Osteoblast (primary cell): ENCODE data around the gene MYH7B. TPM values are rescaled to one million over a fixed set of nuclear protein-coding genes. Genes with fewer than 3 reads are reported as not detected.

Source experiments
- DNase-seq: peaks from one replicate; pipeline ENCODE4 v3.0.0; 2011; ENCODE audit warnings: low spot score, mixed read lengths; ENCODE audit not compliant: insufficient read length; ENCODE audit errors: missing footprints
- H2AFZ ChIP-seq: 2 replicates; pipeline ENCODE4 v1.6.0; 2011; ENCODE audit warnings: mild to moderate bottlenecking, low read length
- H3K27ac ChIP-seq: 2 replicates; pipeline ENCODE4 v1.5.1; 2011; ENCODE audit warnings: mild to moderate bottlenecking, low read depth, low read length, moderate library complexity
- H3K27me3 ChIP-seq: 2 replicates; pipeline ENCODE4 v1.6.0; 2012; ENCODE audit warnings: mild to moderate bottlenecking, control low read depth, inconsistent platforms, low read length, moderate library complexity; ENCODE audit not compliant: insufficient read depth
- H3K36me3 ChIP-seq: 2 replicates; pipeline ENCODE4 v1.5.1; 2011; ENCODE audit warnings: mild to moderate bottlenecking, low read length, control low read depth, moderate library complexity; ENCODE audit not compliant: insufficient read depth
- H3K4me1 ChIP-seq: 2 replicates; pipeline ENCODE4 v1.5.1; 2011; ENCODE audit warnings: mild to moderate bottlenecking, low read length, control low read depth, moderate library complexity; ENCODE audit not compliant: insufficient read depth
- H3K4me2 ChIP-seq: 2 replicates; pipeline ENCODE4 v1.6.0; 2011; ENCODE audit warnings: mild to moderate bottlenecking, low read length; ENCODE audit not compliant: insufficient read depth
- H3K4me3 ChIP-seq: fragments of 200-600 bp; sonication (generic); 3 replicates; pipeline ENCODE4 v1.5.1; 2012; ENCODE audit warnings: mild to moderate bottlenecking, low read length, inconsistent platforms; ENCODE audit not compliant: insufficient read depth
- H3K79me2 ChIP-seq: 2 replicates; pipeline ENCODE4 v1.6.0; 2012; ENCODE audit warnings: mild to moderate bottlenecking, low read length, control low read depth, inconsistent platforms; ENCODE audit not compliant: insufficient read depth
- H3K9me3 ChIP-seq: 2 replicates; pipeline ENCODE4 v1.5.1; 2011; ENCODE audit warnings: low read depth, low read length, control low read depth
- H4K20me1 ChIP-seq: 2 replicates; pipeline ENCODE4 v1.6.0; 2012; ENCODE audit warnings: mild to moderate bottlenecking, low read length, control low read depth; ENCODE audit not compliant: insufficient read depth
- CTCF ChIP-seq: IDR thresholded peaks from 2 replicates; pipeline ENCODE4 v1.5.1; 2011; ENCODE audit warnings: mild to moderate bottlenecking, low read depth, low read length, moderate library complexity; ENCODE audit errors: extremely low read depth
- total RNA-seq: library from RNA; depleted of rRNA; stranded (reverse); fragments of >200 nt; gene quantifications from 2 replicates; pipeline ENCODE4 v1.2.3, GENCODE V29; 2012

Gene MYH7B
- total RNA-seq, 1 donor, result 0.36 TPM

GRCh38 chr20:35002426-35003210, 47.0 kb downstream of the MYH7B start:
- Histone ChIP-seq H3K4me3 (no peak overlapping the region), H4K20me1 (peaks cover 30% of the 10 kb centered on the region), H3K4me1 (no peaks in the 10 kb centered on the region), H3K79me2 (no peaks in the 10 kb centered on the region), H2AFZ (no peak overlapping the region), H3K9me3 (no peaks in the 10 kb centered on the region), H3K4me2 (no peak overlapping the region), H3K36me3 (peaks cover 83% of the 10 kb centered on the region), H3K27ac (no peak overlapping the region), H3K27me3 (no peaks in the 10 kb centered on the region)
- no peak for TF ChIP-seq CTCF
- DNase-seq, result peak; percentile 66

- H3K9me3 ChIP-seq, result no peaks in the 10 kb centered on the region
- H3K4me3 ChIP-seq, result no peak overlapping the region
- no peaks in the 10 kb centered on the region for H3K79me2 ChIP-seq
- H3K27ac ChIP-seq, result no peak overlapping the region
- H2AFZ ChIP-seq, result no peak overlapping the region
- DNase-seq, result peak; percentile 77
- H4K20me1 ChIP-seq, result peaks cover 30% of the 10 kb centered on the region
- H3K27me3 ChIP-seq, result no peaks in the 10 kb centered on the region
- H3K4me2 ChIP-seq, result no peak overlapping the region
- no peaks in the 10 kb centered on the region for H3K4me1 ChIP-seq
- TF ChIP-seq CTCF, result no peak
- H3K36me3 ChIP-seq, result peaks cover 89% of the 10 kb centered on the region
Observed at GRCh38 chr20:35003211-35004031, 47.8 kb downstream of the MYH7B start.

GRCh38 chr20:35004051-35004725, 48.5 kb downstream of the MYH7B start:
- no peaks in the 10 kb centered on the region for H3K79me2 ChIP-seq
- peaks cover 27% of the 10 kb centered on the region for H4K20me1 ChIP-seq
- no peak overlapping the region for H2AFZ ChIP-seq
- H3K4me3 ChIP-seq, result no peak overlapping the region
- no peaks in the 10 kb centered on the region for H3K27me3 ChIP-seq
- no peak overlapping the region for H3K27ac ChIP-seq
- TF ChIP-seq CTCF, result no peak
- peaks cover 89% of the 10 kb centered on the region for H3K36me3 ChIP-seq
- no peak overlapping the region for H3K4me2 ChIP-seq
- no peaks in the 10 kb centered on the region for H3K9me3 ChIP-seq
- DNase-seq, result peak; percentile 37
- H3K4me1 ChIP-seq, result no peaks in the 10 kb centered on the region
